ENCODE measurements around the gene MEIS1. TPM values are rescaled to one million over a fixed set of nuclear protein-coding genes. Genes with fewer than 3 reads are reported as not detected.

Gene MEIS1
- total and polyA plus RNA-seq, 2 experiments from 2014 or later, result 0.16 to 0.28 TPM

DNA sequence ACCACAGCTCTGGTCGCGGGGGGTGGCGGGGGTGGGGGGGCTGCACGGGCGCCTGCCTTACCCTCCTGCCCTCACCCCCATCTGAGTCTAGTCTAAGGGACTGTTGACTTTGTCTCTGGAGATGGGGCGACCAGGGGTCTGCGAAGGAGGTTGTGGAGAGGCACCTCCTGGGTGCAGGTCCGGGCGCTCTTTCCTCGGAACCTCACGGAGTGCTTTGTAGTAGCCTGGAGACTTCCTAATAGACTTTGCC is 141.3 kb downstream of the MEIS1 start:
- Histone ChIP-seq H3K36me3 (ENCODE audit: insufficient read depth) (no peaks in the 10 kb centered on the region), H2AFZ (no peak overlapping the region), H4K20me1 (replicated peaks; ENCODE audit: insufficient read depth) (peaks cover 6% of the 10 kb centered on the region; the same call in 1 of the 2 replicates), H3K4me3 (peak overlapping the region; percentile 61), H3K4me1 (ENCODE audit: insufficient read depth) (peaks cover 43% of the 10 kb centered on the region), H3K9me2 (ENCODE audit: insufficient read depth) (no peaks in the 10 kb centered on the region), H3F3A (replicated peaks; ENCODE audit: low read depth) (peaks cover 4% of the 10 kb centered on the region; the same call in 1 of the 2 replicates), H3K79me2 (replicated peaks; ENCODE audit: insufficient read depth) (no peaks in the 10 kb centered on the region), H3K4me2 (peak overlapping the region; percentile 86), H3K27me3 (ENCODE audit: insufficient read depth) (peaks cover 65% of the 10 kb centered on the region), H3K27ac (ENCODE audit: low read depth) (no peak overlapping the region)
- Mint-ChIP-seq H3K36me3 (ENCODE audit: low read depth) (no peaks in the 10 kb centered on the region), H3K27ac (no peak overlapping the region), H3K9me3 (peaks cover 4% of the 10 kb centered on the region; the same call in 2 of the 3 replicates), H3K4me3 (peak overlapping the region; percentile 74), H3K27me3 (ENCODE audit: insufficient read depth, low read depth, poor library complexity) (peaks cover 15% of the 10 kb centered on the region), H3K4me1 (peaks cover 38% of the 10 kb centered on the region)
- ATAC-seq, result peak; percentile 14
- TF ChIP-seq JUNB (IDR thresholded peaks at IDR 0.05; ENCODE audit: unreplicated experiment) (no peak), NANOG (IDR thresholded peaks at IDR 0.05; ENCODE audit: borderline replicate concordance) (no peak)
- no peak for DNase-seq (ENCODE audit: low spot score)

GRCh38 chr2:66576561-66577320 is 141.8 kb downstream of the MEIS1 start:
- Histone ChIP-seq H3K27me3 (ENCODE audit: insufficient read depth) (peaks cover 67% of the 10 kb centered on the region), H3K4me1 (ENCODE audit: insufficient read depth) (peaks cover 40% of the 10 kb centered on the region)
- no peak overlapping the region for H3K27ac Mint-ChIP-seq

More at GRCh38 chr2:66576561-66577320, 141.8 kb downstream of the MEIS1 start:
- Histone ChIP-seq H3K79me2 (replicated peaks; ENCODE audit: insufficient read depth) (no peaks in the 10 kb centered on the region), H3F3A (replicated peaks; ENCODE audit: low read depth) (peaks cover 5% of the 10 kb centered on the region; the same call in 1 of the 2 replicates), H2AFZ (peak overlapping the region; percentile 30), H3K4me2 (peak overlapping the region; percentile 86), H3K27ac (ENCODE audit: low read depth) (no peak overlapping the region), H3K4me3 (peak overlapping the region; percentile 61), H3K9me2 (ENCODE audit: insufficient read depth) (no peaks in the 10 kb centered on the region), H3K36me3 (ENCODE audit: insufficient read depth) (no peaks in the 10 kb centered on the region), H4K20me1 (replicated peaks; ENCODE audit: insufficient read depth) (peaks cover 6% of the 10 kb centered on the region; the same call in 1 of the 2 replicates)
- DNase-seq (ENCODE audit: low spot score), result peak; percentile 73
- Mint-ChIP-seq H3K27me3 (ENCODE audit: insufficient read depth, low read depth, poor library complexity) (peaks cover 15% of the 10 kb centered on the region), H3K9me3 (peaks cover 4% of the 10 kb centered on the region; the same call in 2 of the 3 replicates), H3K4me1 (peaks cover 37% of the 10 kb centered on the region), H3K36me3 (ENCODE audit: low read depth) (no peaks in the 10 kb centered on the region), H3K4me3 (peak overlapping the region; percentile 74)
- peak; percentile 15 for ATAC-seq
- TF ChIP-seq EZH2 (IDR thresholded peaks at IDR 0.05; ENCODE audit: low read depth, unreplicated experiment), result peak; percentile 93
- TF ChIP-seq, protein P1, sequence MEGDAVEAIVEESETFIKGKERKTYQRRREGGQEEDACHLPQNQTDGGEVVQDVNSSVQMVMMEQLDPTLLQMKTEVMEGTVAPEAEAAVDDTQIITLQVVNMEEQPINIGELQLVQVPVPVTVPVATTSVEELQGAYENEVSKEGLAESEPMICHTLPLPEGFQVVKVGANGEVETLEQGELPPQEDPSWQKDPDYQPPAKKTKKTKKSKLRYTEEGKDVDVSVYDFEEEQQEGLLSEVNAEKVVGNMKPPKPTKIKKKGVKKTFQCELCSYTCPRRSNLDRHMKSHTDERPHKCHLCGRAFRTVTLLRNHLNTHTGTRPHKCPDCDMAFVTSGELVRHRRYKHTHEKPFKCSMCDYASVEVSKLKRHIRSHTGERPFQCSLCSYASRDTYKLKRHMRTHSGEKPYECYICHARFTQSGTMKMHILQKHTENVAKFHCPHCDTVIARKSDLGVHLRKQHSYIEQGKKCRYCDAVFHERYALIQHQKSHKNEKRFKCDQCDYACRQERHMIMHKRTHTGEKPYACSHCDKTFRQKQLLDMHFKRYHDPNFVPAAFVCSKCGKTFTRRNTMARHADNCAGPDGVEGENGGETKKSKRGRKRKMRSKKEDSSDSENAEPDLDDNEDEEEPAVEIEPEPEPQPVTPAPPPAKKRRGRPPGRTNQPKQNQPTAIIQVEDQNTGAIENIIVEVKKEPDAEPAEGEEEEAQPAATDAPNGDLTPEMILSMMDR (conservative IDR thresholded peaks at IDR 0.05; ENCODE audit: low read depth in 2 of 2), result no peak
- TF ChIP-seq EZH2phosphoT487 (IDR thresholded peaks at IDR 0.05; ENCODE audit: unreplicated experiment), result peak; percentile 84
- no peak for TF ChIP-seq ZNF331 (CRISPR knock-in tag; IDR thresholded peaks at IDR 0.05; ENCODE audit: low read depth)
